A673 (cell line): ENCODE measurements around the gene WBP1L. TPM values are rescaled to one million over a fixed set of nuclear protein-coding genes. Genes with fewer than 3 reads are reported as not detected.
"Not testable (repeated sequence)": the region's sequence is repeated elsewhere in the genome, so short reads cannot be mapped to it uniquely, and the experiment has no call there.

Source experiments
- BruUV-seq: library from RNA; stranded (reverse); fragments of 400-500 nt; replicated peaks from 2 replicates; lab custom pipeline; 2021; lab: Mats Ljungman, UMichigan
- CTCF ChIA-PET: fragments of 300-600 bp; sonication (Branson Sonifier 250); formaldehyde crosslinking; loops from one replicate; lab custom pipeline; 2022; ENCODE audit warnings: antibody characterized with exemption; lab: Charles Lee
- POLR2A ChIA-PET: fragments of 300-600 bp; sonication (Branson Sonifier 250); formaldehyde crosslinking; loops from one replicate; lab custom pipeline; 2022; ENCODE audit warnings: antibody characterized with exemption; ENCODE audit not compliant: low non-redundant PET; lab: Charles Lee
- DNase-seq: peaks from one replicate; pipeline ENCODE4 v3.0.0-alpha.2; 2015; ENCODE audit warnings: low spot score
- H3K27ac ChIP-seq: fragments of 200-600 bp; sonication (generic); 2 replicates; pipeline ENCODE4 v1.5.1; 2016; ENCODE audit warnings: mixed run types, low read depth, mild to moderate bottlenecking, mixed read lengths, antibody characterized with exemption, low read length; ENCODE audit not compliant: poor library complexity, severe bottlenecking
- H3K27me3 ChIP-seq: fragments of 200-600 bp; sonication (generic); replicated peaks from 2 replicates; pipeline ENCODE4 v1.6.1; 2017; ENCODE audit warnings: mixed run types, low read depth, mild to moderate bottlenecking, mixed read lengths, antibody characterized with exemption, low read length; ENCODE audit not compliant: insufficient read depth, poor library complexity
- H3K36me3 ChIP-seq: fragments of 200-600 bp; sonication (generic); 2 replicates; pipeline ENCODE4 v1.6.1; 2016; ENCODE audit warnings: mixed run types, mild to moderate bottlenecking, mixed read lengths, antibody characterized with exemption, low read length; ENCODE audit not compliant: insufficient read depth, poor library complexity, severe bottlenecking
- H3K4me1 ChIP-seq: fragments of 200-600 bp; sonication (generic); 2 replicates; pipeline ENCODE4 v1.6.1; 2017; ENCODE audit warnings: mixed run types, mild to moderate bottlenecking, mixed read lengths, antibody characterized with exemption, low read length; ENCODE audit not compliant: insufficient read depth, poor library complexity, severe bottlenecking
- H3K4me3 ChIP-seq: fragments of 200-600 bp; sonication (generic); 2 replicates; pipeline ENCODE4 v1.5.1; 2016; ENCODE audit warnings: low read depth, mixed run types, mild to moderate bottlenecking, mixed read lengths, low read length; ENCODE audit not compliant: poor library complexity, severe bottlenecking
- H3K9me3 ChIP-seq: fragments of 200-600 bp; sonication (generic); 2 replicates; pipeline ENCODE4 v1.6.1; 2016; ENCODE audit warnings: mixed run types, low read depth, mild to moderate bottlenecking, mixed read lengths, antibody characterized with exemption, low read length; ENCODE audit not compliant: poor library complexity, severe bottlenecking
- EZH2 ChIP-seq: fragments of 200-600 bp; sonication (generic); IDR thresholded peaks from 2 replicates; pipeline ENCODE4 v1.6.1; 2017; ENCODE audit warnings: borderline replicate concordance, low read depth, mild to moderate bottlenecking, mixed read lengths, antibody characterized with exemption, low read length; ENCODE audit not compliant: poor library complexity, severe bottlenecking
- intact Hi-C: fragments of 100-400 bp; cut with micrococcal nuclease; formaldehyde crosslinking; loops from one replicate; pipeline ENCODE4 v1.10.0; 2022; ENCODE audit not compliant: unreplicated experiment
- total RNA-seq: library from RNA; stranded (reverse); gene quantifications from 2 replicates; pipeline ENCODE4 v1.2.3, GENCODE V29; 2021
- TF ChIP-seq, protein P1 (sequence below): fragments of 300-800, 200-600 bp; sonication (generic); conservative IDR thresholded peaks from 2 replicates; pipeline ENCODE4 v1.5.1; 2017; ENCODE audit warnings: low read depth, mild to moderate bottlenecking, antibody characterized with exemption, low read length, moderate library complexity, mixed read lengths

Gene WBP1L
- total RNA-seq, 1 experiment from 2014 or later: 20.3 TPM

- Histone ChIP-seq H3K36me3 (no peaks in the 10 kb centered on the region), H3K4me1 (no peaks in the 10 kb centered on the region), H3K4me3 (no peak overlapping the region), H3K27me3 (no peaks in the 10 kb centered on the region), H3K9me3 (no peaks in the 10 kb centered on the region), H3K27ac (no peak overlapping the region)
- CTCF ChIA-PET: no interaction called here
- intact Hi-C loops: loop anchor here (5.0 kb wide), 1 partner anchor 67 kb away; no protein-coding TSS in a partner anchor
- POLR2A ChIA-PET: no interaction called here
- TF ChIP-seq, protein P1, sequence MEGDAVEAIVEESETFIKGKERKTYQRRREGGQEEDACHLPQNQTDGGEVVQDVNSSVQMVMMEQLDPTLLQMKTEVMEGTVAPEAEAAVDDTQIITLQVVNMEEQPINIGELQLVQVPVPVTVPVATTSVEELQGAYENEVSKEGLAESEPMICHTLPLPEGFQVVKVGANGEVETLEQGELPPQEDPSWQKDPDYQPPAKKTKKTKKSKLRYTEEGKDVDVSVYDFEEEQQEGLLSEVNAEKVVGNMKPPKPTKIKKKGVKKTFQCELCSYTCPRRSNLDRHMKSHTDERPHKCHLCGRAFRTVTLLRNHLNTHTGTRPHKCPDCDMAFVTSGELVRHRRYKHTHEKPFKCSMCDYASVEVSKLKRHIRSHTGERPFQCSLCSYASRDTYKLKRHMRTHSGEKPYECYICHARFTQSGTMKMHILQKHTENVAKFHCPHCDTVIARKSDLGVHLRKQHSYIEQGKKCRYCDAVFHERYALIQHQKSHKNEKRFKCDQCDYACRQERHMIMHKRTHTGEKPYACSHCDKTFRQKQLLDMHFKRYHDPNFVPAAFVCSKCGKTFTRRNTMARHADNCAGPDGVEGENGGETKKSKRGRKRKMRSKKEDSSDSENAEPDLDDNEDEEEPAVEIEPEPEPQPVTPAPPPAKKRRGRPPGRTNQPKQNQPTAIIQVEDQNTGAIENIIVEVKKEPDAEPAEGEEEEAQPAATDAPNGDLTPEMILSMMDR: no peak
- TF ChIP-seq EZH2: no peak
- no TSS peak for BruUV-seq
- DNase-seq: no peak
Observed at GRCh38 chr10:102819054-102819453, 75.3 kb downstream of the WBP1L start.

GRCh38 chr10:102820008-102820407 lies 76.3 kb downstream of the WBP1L start:
- BruUV-seq, H3K27ac ChIP-seq, CTCF ChIA-PET, H3K4me1 ChIP-seq, H3K9me3 ChIP-seq, H3K36me3 ChIP-seq, H3K4me3 ChIP-seq, POLR2A ChIA-PET, DNase-seq, H3K27me3 ChIP-seq, intact Hi-C loops: not testable (repeated sequence)

GRCh38 chr10:102822222-102822621 lies 78.5 kb downstream of the WBP1L start:
- CTCF ChIA-PET: no interaction called here
- Histone ChIP-seq H3K4me3 (no peak overlapping the region), H3K36me3 (no peaks in the 10 kb centered on the region), H3K27ac (no peak overlapping the region), H3K9me3 (no peaks in the 10 kb centered on the region), H3K4me1 (no peaks in the 10 kb centered on the region), H3K27me3 (no peaks in the 10 kb centered on the region)
- POLR2A ChIA-PET: no interaction called here
- TF ChIP-seq EZH2: no peak
- TF ChIP-seq, protein P1: no peak
- intact Hi-C loops: no loop called here
- BruUV-seq: no TSS peak
- no peak for DNase-seq

- ChIA-PET POLR2A (no interaction called here), CTCF (no interaction called here)
- intact Hi-C loops: no loop called here
- H3K4me3 ChIP-seq: no peak overlapping the region
- H3K27ac ChIP-seq: no peak overlapping the region
- no TSS peak for BruUV-seq
- H3K27me3 ChIP-seq: no peaks in the 10 kb centered on the region
- DNase-seq: no peak
- no peaks in the 10 kb centered on the region for H3K36me3 ChIP-seq
- TF ChIP-seq, protein P1: no peak
- TF ChIP-seq EZH2: no peak
- no peaks in the 10 kb centered on the region for H3K9me3 ChIP-seq
- H3K4me1 ChIP-seq: no peaks in the 10 kb centered on the region
Observed at GRCh38 chr10:102824664-102825063, 80.9 kb downstream of the WBP1L start.
